Lower lobe of right lung (tissue), 2 donors: Measurements from ENCODE around the gene ARL4C. TPM values are rescaled to one million over a fixed set of nuclear protein-coding genes. Genes with fewer than 3 reads are reported as not detected.

Experiments used
- ATAC-seq, 2 donors: fragments of 200-7000 bp; cut with Tn5 transposase; one replicate each; pipeline ENCODE4 v1.9.1; 2020 to 2022; ENCODE audit warnings: mild to moderate bottlenecking in 2 of 2, moderate library complexity in 2 of 2
- DNase-seq: peaks from one replicate; pipeline ENCODE4 v3.0.0-alpha.2; 2020
- H3K27ac ChIP-seq: fragments of 200-600 bp; one replicate; pipeline ENCODE4 v1.8.0; 2022
- H3K27me3 ChIP-seq: fragments of 200-600 bp; one replicate; pipeline ENCODE4 v1.8.0; 2022; ENCODE audit warnings: low read depth
- H3K36me3 ChIP-seq: fragments of 200-600 bp; one replicate; pipeline ENCODE4 v1.8.0; 2022; ENCODE audit warnings: mild to moderate bottlenecking
- H3K4me1 ChIP-seq: fragments of 200-600 bp; one replicate; pipeline ENCODE4 v1.8.0; 2022
- H3K4me3 ChIP-seq: fragments of 200-600 bp; one replicate; pipeline ENCODE4 v1.8.0; 2022; ENCODE audit warnings: mild to moderate bottlenecking
- H3K9me3 ChIP-seq: fragments of 200-600 bp; one replicate; pipeline ENCODE4 v1.8.0; 2022
- intact Hi-C: fragments of 100-400 bp; cut with DNase I; formaldehyde crosslinking; loops from one replicate; pipeline ENCODE4 v1.11.0; 2022
- total RNA-seq: library from RNA; stranded (reverse); fragmentation: NEBNext Ultra II Directional; extraction: Animal tissue kit (Norgen Biotek cat#: 25700); gene quantifications from one replicate; pipeline ENCODE4 v1.2.1, GENCODE V29; 2021
- TF ChIP-seq, protein P1 (sequence below): fragments of 200-600 bp; IDR thresholded peaks from one replicate; pipeline ENCODE4 v1.8.0; 2022; ENCODE audit warnings: antibody characterized with exemption, mild to moderate bottlenecking
- donor health status: DM: no; HTN: yes; CAD: no; lungs with severe emphysema.

Gene ARL4C
- total RNA-seq, 1 donor from 2014 or later, result 13.4 TPM

GRCh38 chr2:234448506-234449184, 48.2 kb downstream of the ARL4C start:
- H3K9me3 ChIP-seq, result no peaks in the 10 kb centered on the region
- no peak for ATAC-seq
- H3K27me3 ChIP-seq, result no peaks in the 10 kb centered on the region
- no peaks in the 10 kb centered on the region for H3K36me3 ChIP-seq
- TF ChIP-seq, protein P1, sequence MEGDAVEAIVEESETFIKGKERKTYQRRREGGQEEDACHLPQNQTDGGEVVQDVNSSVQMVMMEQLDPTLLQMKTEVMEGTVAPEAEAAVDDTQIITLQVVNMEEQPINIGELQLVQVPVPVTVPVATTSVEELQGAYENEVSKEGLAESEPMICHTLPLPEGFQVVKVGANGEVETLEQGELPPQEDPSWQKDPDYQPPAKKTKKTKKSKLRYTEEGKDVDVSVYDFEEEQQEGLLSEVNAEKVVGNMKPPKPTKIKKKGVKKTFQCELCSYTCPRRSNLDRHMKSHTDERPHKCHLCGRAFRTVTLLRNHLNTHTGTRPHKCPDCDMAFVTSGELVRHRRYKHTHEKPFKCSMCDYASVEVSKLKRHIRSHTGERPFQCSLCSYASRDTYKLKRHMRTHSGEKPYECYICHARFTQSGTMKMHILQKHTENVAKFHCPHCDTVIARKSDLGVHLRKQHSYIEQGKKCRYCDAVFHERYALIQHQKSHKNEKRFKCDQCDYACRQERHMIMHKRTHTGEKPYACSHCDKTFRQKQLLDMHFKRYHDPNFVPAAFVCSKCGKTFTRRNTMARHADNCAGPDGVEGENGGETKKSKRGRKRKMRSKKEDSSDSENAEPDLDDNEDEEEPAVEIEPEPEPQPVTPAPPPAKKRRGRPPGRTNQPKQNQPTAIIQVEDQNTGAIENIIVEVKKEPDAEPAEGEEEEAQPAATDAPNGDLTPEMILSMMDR, result no peak
- intact Hi-C loops, result no loop called here
- no peak overlapping the region for H3K4me3 ChIP-seq
- no peak overlapping the region for H3K27ac ChIP-seq
- H3K4me1 ChIP-seq, result peaks cover 26% of the 10 kb centered on the region
- no peak for DNase-seq

GRCh38 chr2:234447963-234448362, 48.9 kb downstream of the ARL4C start:
- H3K27me3 ChIP-seq, result no peaks in the 10 kb centered on the region
- intact Hi-C loops, result no loop called here
- no peak for DNase-seq
- peaks cover 26% of the 10 kb centered on the region for H3K4me1 ChIP-seq
- no peak overlapping the region for H3K27ac ChIP-seq
- H3K36me3 ChIP-seq, result no peaks in the 10 kb centered on the region
- no peak for ATAC-seq
- TF ChIP-seq, protein P1, result no peak
- H3K9me3 ChIP-seq, result no peaks in the 10 kb centered on the region
- no peak overlapping the region for H3K4me3 ChIP-seq

DNA sequence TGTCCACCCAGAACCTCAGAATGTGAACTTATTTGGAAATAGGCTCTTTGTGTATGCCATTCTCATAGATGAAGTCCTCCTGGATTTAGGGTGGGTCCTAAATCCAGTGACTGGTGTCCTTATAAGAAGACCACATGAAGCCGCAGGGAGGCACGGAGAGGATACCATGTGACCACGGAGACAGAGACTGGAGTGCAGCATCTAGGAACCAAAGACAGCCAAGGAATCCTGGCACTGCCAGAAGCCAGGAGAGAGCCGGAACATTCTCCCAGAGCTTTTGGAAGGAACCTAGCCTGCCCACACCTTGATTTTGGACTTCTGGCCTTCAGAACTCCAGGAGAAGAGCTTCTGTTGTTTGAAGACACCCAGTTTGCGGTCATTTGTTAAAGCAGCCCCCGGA, 49.7 kb downstream of the ARL4C start:
- Histone ChIP-seq H3K27me3 (no peaks in the 10 kb centered on the region), H3K4me3 (no peak overlapping the region), H3K36me3 (no peaks in the 10 kb centered on the region), H3K27ac (no peak overlapping the region), H3K9me3 (no peaks in the 10 kb centered on the region), H3K4me1 (peaks cover 26% of the 10 kb centered on the region)
- ATAC-seq (no peak), DNase-seq (no peak)
- TF ChIP-seq, protein P1, result no peak
- intact Hi-C loops, result no loop called here

DNA sequence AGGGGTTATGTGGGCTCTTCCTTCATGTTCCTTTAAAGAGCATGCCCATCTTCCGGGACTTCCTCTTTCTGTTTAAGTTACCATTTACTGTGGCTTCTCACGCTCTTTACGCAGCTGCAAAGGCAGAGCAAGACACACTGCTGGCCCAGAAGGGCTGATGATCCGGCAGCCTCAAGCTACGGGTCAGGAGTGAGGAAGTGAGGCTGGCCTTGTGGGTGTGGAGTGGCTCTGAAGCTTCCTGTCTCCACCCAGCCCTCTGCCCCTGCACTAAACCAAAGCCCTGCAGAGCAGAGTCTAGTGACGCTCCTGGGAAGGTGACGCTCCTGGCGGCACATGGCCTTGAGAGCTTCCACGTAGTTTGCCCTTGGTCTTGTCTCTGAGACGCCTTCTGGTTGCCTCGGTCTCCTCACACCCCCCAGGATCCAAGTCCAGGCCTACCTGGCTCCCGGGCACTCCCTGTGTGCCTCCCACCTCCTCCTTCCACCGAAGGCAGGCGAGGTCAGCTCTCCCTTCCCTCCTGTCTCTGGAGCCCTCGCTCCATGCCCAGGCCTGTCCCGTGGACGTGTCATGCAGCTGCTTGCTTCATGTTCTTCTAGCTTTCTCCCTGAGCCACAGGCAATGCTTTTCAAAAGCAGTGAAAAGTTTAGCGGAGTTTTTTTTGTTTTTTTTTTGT, 50.3 kb downstream of the ARL4C start:
- intact Hi-C loops, result no loop called here
- peak overlapping the region; percentile 87 for H3K27ac ChIP-seq
- ATAC-seq (peak; percentile 92 to 97), DNase-seq (peak; percentile 86)
- no peaks in the 10 kb centered on the region for H3K9me3 ChIP-seq
- peak overlapping the region; percentile 11 for H3K4me3 ChIP-seq
- TF ChIP-seq, protein P1, result no peak
- peaks cover 22% of the 10 kb centered on the region for H3K4me1 ChIP-seq
- no peaks in the 10 kb centered on the region for H3K36me3 ChIP-seq
- no peaks in the 10 kb centered on the region for H3K27me3 ChIP-seq

DNA sequence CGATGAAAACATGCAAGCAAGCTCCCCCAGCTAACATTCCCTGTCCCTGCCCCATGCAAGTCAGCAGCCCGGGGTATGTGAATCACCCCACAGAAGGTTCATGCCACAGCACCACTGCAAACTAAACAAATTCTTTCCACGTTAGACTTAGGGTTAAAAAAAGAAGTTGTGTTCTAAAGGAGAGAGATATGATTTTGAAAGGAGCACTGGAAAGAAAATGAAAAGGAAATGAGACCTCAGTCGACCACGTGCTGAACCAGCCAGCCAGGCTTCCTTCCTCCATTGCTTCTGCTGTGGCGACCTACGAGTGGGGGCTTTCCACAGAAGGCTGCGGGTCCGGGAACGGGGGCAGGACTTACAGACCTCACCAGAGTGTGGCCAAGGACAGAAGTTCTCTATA, 52.0 kb downstream of the ARL4C start:
- peak in 1 of 2 donors; percentile 12 for ATAC-seq
- Histone ChIP-seq H3K9me3 (no peaks in the 10 kb centered on the region), H3K36me3 (no peaks in the 10 kb centered on the region), H3K27me3 (no peaks in the 10 kb centered on the region), H3K4me1 (peaks cover 22% of the 10 kb centered on the region), H3K4me3 (no peak overlapping the region), H3K27ac (peak overlapping the region; percentile 46)
- intact Hi-C loops, result no loop called here
- TF ChIP-seq, protein P1, result no peak
- no peak for DNase-seq
